Measurements from ENCODE around the gene CCNY. TPM values are rescaled to one million over a fixed set of nuclear protein-coding genes. Genes with fewer than 3 reads are reported as not detected.

The CCNY gene
- total and polyA plus RNA-seq, 2 of the 4 experiments (the other 2 are of a cell fraction), result 38.0 to 131 TPM

DNA sequence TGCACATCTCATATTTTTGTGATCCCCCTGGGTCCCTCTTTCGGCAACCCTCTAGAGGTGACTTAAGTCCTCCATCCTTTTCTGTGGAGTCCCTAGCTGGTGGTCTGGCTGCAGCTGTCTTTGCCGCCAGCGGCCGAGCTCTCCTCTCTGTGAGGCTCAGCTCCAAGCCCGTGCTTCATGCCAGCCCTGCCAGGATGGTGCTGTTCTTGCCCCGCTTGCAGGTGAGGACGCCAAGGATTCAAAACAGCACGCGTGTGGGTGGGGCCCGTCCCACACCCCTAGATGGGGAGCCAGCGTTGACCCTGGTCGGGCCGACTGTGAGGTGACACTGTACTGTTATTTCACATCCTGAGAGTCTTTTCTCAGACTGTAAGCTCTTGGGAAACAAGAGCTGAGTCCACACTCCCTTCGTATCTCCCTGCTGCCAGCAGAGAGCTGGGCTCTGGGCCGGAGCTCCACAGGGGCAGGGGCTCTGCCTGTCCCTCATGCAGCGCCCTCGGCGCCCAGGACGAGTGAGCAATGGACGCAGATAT lies 232.2 kb downstream of the CCNY start:
- Histone ChIP-seq H2AK5ac (ENCODE audit: low read depth, low read length) (no peak overlapping the region), H3K36me3 (ENCODE audit: control insufficient read depth, insufficient read depth, low read length) (peaks cover 29% of the 10 kb centered on the region), H2BK20ac (ENCODE audit: low read depth, low read length) (no peak overlapping the region), H4K91ac (ENCODE audit: insufficient read depth, low read depth, low read length) (no peak overlapping the region), H3K4me1 (ENCODE audit: control insufficient read depth, insufficient read depth, low read length) (peaks cover 7% of the 10 kb centered on the region), H3K9ac (ENCODE audit: low read depth, low read length) (no peak overlapping the region), H3K23ac (ENCODE audit: low read depth, low read length) (no peak overlapping the region), H3K14ac (replicated peaks; ENCODE audit: low read depth, low read length) (no peak overlapping the region), H3K18ac (ENCODE audit: low read depth, low read length) (no peak overlapping the region), H3K9me1 (ENCODE audit: insufficient read depth, low read length) (peaks cover 11% of the 10 kb centered on the region), H2BK15ac (ENCODE audit: low read depth, low read length) (no peak overlapping the region), H2AK9ac (replicated peaks; ENCODE audit: low read depth, low read length, poor library complexity) (no peak overlapping the region), H3K79me1 (ENCODE audit: low read depth in 1 of 2, low read length in 2 of 2) (peaks cover 0 to 23% of the 10 kb centered on the region in 2 experiments; a peak in 2 of 4 replicates), H3K4ac (ENCODE audit: low read depth, low read length) (no peak overlapping the region), H4K8ac (ENCODE audit: low read depth in 2 of 2, low read length in 2 of 2) (no peak overlapping the region), H3K9me3 (ENCODE audit: control insufficient read depth, insufficient read depth, low read length) (no peaks in the 10 kb centered on the region), H2AFZ (replicated peaks; ENCODE audit: low read length, poor library complexity) (no peak overlapping the region), H2BK5ac (ENCODE audit: low read depth, low read length, poor library complexity, severe bottlenecking) (no peak overlapping the region), H3K27ac (ENCODE audit: insufficient read depth, low read length) (no peak overlapping the region), H3K56ac (ENCODE audit: extremely low read depth, insufficient read depth, low read length) (no peak overlapping the region), H3K4me2 (ENCODE audit: low read depth, low read length) (no peak overlapping the region), H3K4me3 (ENCODE audit: insufficient read depth, low read depth, low read length) (no peak overlapping the region), H4K20me1 (ENCODE audit: insufficient read depth, low read length) (0 out of 2 replicates have a peak, but pooled peaks cover 6% of the 10 kb centered on the region), H2BK120ac (ENCODE audit: low read depth, low read length) (no peak overlapping the region), H4K5ac (ENCODE audit: low read depth, low read length) (no peak overlapping the region), H3K27me3 (ENCODE audit: control insufficient read depth, insufficient read depth, low read length) (no peaks in the 10 kb centered on the region)
- POLR2A ChIA-PET (ENCODE audit: unreplicated experiment), result no interaction called here
- in situ Hi-C loops (cut with MboI; ENCODE audit: low sequenced_read_pairs) (loop anchor here (10.0 to 25.0 kb wide), 2 partner anchors 334 to 456 kb away; no protein-coding TSS in a partner anchor), dilution Hi-C loops (cut with HindIII; ENCODE audit: low sequenced_read_pairs, unreplicated experiment) (no loop called here), intact Hi-C loops (cut with micrococcal nuclease) (loop anchor here (10.0 kb wide), 2 partner anchors 324 to 444 kb away; partner anchors contain the start of gene CREM)
- no peak for ATAC-seq (ENCODE audit: low read depth)
- CTCF ChIA-PET, result no interaction called here
- no peak for DNase-seq
- TF ChIP-seq CHD1 (IDR thresholded peaks at IDR 0.05; ENCODE audit: low read depth, low read length) (no peak), MXI1 (IDR thresholded peaks at IDR 0.05; ENCODE audit: borderline replicate concordance, low read depth, low read length) (no peak), FOS (IDR thresholded peaks at IDR 0.05; ENCODE audit: low read depth, low read length) (no peak), MAZ (IDR thresholded peaks at IDR 0.05; ENCODE audit: borderline replicate concordance, low read depth, low read length) (no peak), NFE2L2 (IDR thresholded peaks at IDR 0.05; ENCODE audit: low read depth, low read length) (no peak), SMC3 (IDR thresholded peaks at IDR 0.05; ENCODE audit: low read depth, low read length) (no peak), MAFK (IDR thresholded peaks at IDR 0.05; ENCODE audit: low read depth, low read length) (no peak), CEBPB (IDR thresholded peaks at IDR 0.05; ENCODE audit: low read depth, low read length) (no peak)
- TF ChIP-seq, protein P1, sequence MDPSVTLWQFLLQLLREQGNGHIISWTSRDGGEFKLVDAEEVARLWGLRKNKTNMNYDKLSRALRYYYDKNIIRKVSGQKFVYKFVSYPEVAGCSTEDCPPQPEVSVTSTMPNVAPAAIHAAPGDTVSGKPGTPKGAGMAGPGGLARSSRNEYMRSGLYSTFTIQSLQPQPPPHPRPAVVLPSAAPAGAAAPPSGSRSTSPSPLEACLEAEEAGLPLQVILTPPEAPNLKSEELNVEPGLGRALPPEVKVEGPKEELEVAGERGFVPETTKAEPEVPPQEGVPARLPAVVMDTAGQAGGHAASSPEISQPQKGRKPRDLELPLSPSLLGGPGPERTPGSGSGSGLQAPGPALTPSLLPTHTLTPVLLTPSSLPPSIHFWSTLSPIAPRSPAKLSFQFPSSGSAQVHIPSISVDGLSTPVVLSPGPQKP (IDR thresholded peaks at IDR 0.05; ENCODE audit: borderline replicate concordance, low read depth, low read length), result no peak
- 100% methylated on average over 8 of the region's 20 CpGs; no CpG with 5 or more reads in 1 of the 2 experiments for WGBS, 2 experiments (ENCODE audit: extremely low coverage in 2 of 2, insufficient read length in 1 of 2)
- no TSS peak for BruUV-seq (replicated peaks)
